ENCODE measurements around the gene MSI2.

MSI2 gene

GRCh38 chr17:57649191-57649590 lies 392.9 kb downstream of the MSI2 start:
- TF ChIP-seq CTCF (IDR thresholded peaks at IDR 0.05; ENCODE audit: control insufficient read depth, extremely low read depth, insufficient read depth), result no peak

DNA sequence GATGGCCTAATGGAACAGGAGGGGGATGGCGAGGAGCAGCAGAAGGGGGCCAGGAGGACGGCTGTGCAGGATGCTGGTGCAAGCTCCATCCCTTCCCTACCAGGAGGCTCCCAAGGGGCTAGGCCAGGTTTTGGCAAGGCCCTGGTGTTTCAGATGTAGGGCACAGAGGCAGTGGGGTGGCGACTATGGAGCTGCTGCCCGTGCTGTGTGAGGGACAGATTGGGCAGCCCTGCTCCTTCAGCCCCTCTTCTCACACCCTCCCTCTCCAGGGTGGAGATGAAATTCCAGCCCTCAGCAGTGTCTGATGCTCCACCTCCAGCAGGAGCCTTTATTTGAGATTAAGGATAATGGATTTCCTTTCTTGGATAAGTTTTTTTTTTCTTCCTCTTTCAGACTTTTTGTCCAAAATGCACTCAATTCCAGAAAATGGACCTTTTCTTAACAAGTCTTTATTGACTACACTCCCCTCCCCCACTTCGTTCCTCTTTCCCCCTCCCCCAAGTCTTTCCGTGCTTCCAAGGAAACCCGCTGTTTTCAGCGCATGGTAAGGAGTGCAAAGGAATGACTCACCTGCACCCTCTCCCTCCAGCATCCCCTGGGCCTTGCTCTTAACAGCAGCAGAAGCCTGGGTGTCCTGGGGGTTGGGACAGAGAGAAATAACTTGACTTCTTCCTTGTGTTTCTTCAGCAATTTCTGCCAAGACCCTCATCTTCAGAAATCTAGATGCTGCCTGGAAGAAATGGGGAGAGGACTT lies 393.6 kb downstream of the MSI2 start:
- TF ChIP-seq CTCF (IDR thresholded peaks at IDR 0.05; ENCODE audit: control insufficient read depth, extremely low read depth, insufficient read depth), result no peak
- no peak for DNase-seq (ENCODE audit: low read depth)
- no peak overlapping the region for H3K4me3 ChIP-seq (ENCODE audit: low read depth, low read length)

More at GRCh38 chr17:57649191-57649590, 392.9 kb downstream of the MSI2 start:
- DNase-seq (ENCODE audit: low read depth), result no peak
- H3K4me3 ChIP-seq (ENCODE audit: low read depth, low read length), result no peak overlapping the region

DNA sequence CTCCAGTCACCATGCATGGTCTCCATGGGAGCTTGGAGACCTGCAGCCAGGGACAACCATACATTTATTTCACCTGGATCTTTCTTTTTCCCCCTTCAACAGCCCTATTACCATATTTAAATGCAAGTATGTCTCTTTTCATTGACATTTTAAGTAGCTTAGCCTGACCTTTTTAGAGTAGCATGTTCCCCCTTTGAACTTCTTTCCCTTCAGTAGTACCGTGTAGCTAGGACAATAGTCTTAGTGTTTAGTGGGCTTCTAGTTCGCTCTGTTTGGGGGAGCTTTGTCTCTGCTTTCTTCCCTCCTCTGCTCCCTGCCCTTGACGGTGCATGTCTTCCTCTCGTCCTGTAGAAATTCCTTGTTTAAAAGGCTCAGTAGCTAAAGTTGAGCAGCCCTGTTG lies 394.2 kb downstream of the MSI2 start:
- no peak for DNase-seq (ENCODE audit: low read depth)
- no peak overlapping the region for H3K4me3 ChIP-seq (ENCODE audit: low read depth, low read length)
- no peak for TF ChIP-seq CTCF (IDR thresholded peaks at IDR 0.05; ENCODE audit: control insufficient read depth, extremely low read depth, insufficient read depth)

- no peak overlapping the region for H3K4me3 ChIP-seq (ENCODE audit: low read depth, low read length)
- no peak for DNase-seq (ENCODE audit: low read depth)
- no peak for TF ChIP-seq CTCF (IDR thresholded peaks at IDR 0.05; ENCODE audit: control insufficient read depth, extremely low read depth, insufficient read depth)
These were observed 395.1 kb downstream of the MSI2 start for GRCh38 chr17:57651451-57651850.

- H3K4me3 ChIP-seq (ENCODE audit: low read depth, low read length), result no peak overlapping the region
- DNase-seq (ENCODE audit: low read depth), result no peak
- TF ChIP-seq CTCF (IDR thresholded peaks at IDR 0.05; ENCODE audit: control insufficient read depth, extremely low read depth, insufficient read depth), result no peak
These were observed 395.7 kb downstream of the MSI2 start for GRCh38 chr17:57651996-57652395.

- no peak overlapping the region for H3K4me3 ChIP-seq (ENCODE audit: low read depth, low read length)
- TF ChIP-seq CTCF (IDR thresholded peaks at IDR 0.05; ENCODE audit: control insufficient read depth, extremely low read depth, insufficient read depth), result no peak
- no peak for DNase-seq (ENCODE audit: low read depth)
These were observed 396.5 kb downstream of the MSI2 start for GRCh38 chr17:57652811-57653210.

DNA sequence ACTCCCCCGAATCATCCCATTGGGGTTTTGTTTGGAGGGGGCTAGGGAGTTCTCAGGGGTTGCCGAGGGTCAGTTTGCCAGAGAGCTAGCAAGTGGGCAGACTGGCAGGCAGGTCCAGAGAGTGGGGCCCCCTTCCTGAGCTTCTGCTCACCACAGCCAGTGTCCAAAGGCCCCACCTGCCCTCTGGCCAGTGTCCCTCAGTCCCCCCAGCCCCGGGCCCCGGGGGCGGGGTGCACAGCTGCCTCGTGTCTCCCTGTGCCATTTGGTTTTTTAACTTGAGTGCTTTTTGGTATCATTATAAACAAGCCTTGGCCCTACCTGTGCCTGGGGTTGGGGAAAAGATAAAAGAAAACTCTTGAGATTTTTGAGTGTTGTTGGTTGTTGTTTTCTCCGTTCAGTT lies 397.0 kb downstream of the MSI2 start:
- DNase-seq (ENCODE audit: low read depth), result no peak
- no peak for TF ChIP-seq CTCF (IDR thresholded peaks at IDR 0.05; ENCODE audit: control insufficient read depth, extremely low read depth, insufficient read depth)
- no peak overlapping the region for H3K4me3 ChIP-seq (ENCODE audit: low read depth, low read length)

All from LNCaP clone FGC (cell line).